Measurements from ENCODE around the gene HINT1.

DNA sequence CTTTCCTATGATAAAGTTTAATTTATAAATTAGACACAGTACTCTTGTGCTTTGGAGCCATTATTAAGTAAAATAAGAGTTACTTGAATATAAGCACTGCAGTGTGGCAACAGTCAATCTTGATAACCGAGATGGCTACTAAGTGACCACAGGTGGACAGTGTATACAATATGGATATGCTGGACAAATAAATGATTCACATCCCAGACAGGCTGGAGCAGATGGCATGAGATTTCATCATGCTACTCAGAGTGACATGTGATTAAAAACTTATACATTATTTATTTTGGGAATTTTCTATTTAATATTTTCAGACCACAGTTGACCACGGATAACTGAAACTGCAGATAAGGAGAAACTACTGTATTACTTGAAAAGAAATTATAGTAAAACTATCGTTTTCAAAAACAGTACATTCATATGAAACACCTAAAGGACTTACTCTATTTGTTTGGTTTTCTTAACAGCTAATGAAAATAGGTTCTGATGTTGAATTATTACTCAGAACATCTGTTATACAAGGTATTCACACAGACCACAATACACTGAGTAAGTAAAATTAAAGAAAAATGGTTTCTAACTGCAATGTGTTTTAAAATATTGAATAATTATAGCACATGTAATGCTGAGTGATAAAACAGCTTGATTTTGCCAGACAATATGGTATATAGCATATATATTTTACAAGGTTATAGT, 21.7 kb upstream of the HINT1 start:
- TF ChIP-seq POLR2AphosphoS5 (IDR thresholded peaks at IDR 0.05) (no peak), EP300 (conservative IDR thresholded peaks at IDR 0.05; ENCODE audit: poor library complexity, severe bottlenecking) (no peak), TAF1 (IDR thresholded peaks at IDR 0.05; ENCODE audit: low read depth) (no peak), RAD21 (conservative IDR thresholded peaks at IDR 0.05) (no peak), EZH2 (IDR thresholded peaks at IDR 0.05; ENCODE audit: borderline replicate concordance, insufficient read depth, low read length, poor library complexity, severe bottlenecking) (no peak)
- TF ChIP-seq, protein P1, sequence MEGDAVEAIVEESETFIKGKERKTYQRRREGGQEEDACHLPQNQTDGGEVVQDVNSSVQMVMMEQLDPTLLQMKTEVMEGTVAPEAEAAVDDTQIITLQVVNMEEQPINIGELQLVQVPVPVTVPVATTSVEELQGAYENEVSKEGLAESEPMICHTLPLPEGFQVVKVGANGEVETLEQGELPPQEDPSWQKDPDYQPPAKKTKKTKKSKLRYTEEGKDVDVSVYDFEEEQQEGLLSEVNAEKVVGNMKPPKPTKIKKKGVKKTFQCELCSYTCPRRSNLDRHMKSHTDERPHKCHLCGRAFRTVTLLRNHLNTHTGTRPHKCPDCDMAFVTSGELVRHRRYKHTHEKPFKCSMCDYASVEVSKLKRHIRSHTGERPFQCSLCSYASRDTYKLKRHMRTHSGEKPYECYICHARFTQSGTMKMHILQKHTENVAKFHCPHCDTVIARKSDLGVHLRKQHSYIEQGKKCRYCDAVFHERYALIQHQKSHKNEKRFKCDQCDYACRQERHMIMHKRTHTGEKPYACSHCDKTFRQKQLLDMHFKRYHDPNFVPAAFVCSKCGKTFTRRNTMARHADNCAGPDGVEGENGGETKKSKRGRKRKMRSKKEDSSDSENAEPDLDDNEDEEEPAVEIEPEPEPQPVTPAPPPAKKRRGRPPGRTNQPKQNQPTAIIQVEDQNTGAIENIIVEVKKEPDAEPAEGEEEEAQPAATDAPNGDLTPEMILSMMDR (IDR thresholded peaks at IDR 0.05; ENCODE audit: poor library complexity, severe bottlenecking) = no peak
- TF ChIP-seq, protein P2, sequence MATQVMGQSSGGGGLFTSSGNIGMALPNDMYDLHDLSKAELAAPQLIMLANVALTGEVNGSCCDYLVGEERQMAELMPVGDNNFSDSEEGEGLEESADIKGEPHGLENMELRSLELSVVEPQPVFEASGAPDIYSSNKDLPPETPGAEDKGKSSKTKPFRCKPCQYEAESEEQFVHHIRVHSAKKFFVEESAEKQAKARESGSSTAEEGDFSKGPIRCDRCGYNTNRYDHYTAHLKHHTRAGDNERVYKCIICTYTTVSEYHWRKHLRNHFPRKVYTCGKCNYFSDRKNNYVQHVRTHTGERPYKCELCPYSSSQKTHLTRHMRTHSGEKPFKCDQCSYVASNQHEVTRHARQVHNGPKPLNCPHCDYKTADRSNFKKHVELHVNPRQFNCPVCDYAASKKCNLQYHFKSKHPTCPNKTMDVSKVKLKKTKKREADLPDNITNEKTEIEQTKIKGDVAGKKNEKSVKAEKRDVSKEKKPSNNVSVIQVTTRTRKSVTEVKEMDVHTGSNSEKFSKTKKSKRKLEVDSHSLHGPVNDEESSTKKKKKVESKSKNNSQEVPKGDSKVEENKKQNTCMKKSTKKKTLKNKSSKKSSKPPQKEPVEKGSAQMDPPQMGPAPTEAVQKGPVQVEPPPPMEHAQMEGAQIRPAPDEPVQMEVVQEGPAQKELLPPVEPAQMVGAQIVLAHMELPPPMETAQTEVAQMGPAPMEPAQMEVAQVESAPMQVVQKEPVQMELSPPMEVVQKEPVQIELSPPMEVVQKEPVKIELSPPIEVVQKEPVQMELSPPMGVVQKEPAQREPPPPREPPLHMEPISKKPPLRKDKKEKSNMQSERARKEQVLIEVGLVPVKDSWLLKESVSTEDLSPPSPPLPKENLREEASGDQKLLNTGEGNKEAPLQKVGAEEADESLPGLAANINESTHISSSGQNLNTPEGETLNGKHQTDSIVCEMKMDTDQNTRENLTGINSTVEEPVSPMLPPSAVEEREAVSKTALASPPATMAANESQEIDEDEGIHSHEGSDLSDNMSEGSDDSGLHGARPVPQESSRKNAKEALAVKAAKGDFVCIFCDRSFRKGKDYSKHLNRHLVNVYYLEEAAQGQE (IDR thresholded peaks at IDR 0.05; ENCODE audit: borderline replicate concordance) = no peak
